SK-N-MC (cell line): ENCODE data around the gene NBPF11.
"Not testable (repeated sequence)": the region's sequence is repeated elsewhere in the genome, so short reads cannot be mapped to it uniquely, and the experiment has no call there.

Experiments used
- EZH2 ChIP-seq: fragments of 200-600 bp; sonication (generic); IDR thresholded peaks from one replicate; pipeline ENCODE4 v1.6.1; 2017; ENCODE audit warnings: antibody characterized with exemption
- FOXP2 ChIP-seq: optimal IDR thresholded peaks from 2 replicates; pipeline ENCODE3; 2011; ENCODE audit warnings: mild to moderate bottlenecking, moderate library complexity; ENCODE audit not compliant: insufficient read depth; ENCODE audit errors: extremely low read length, control extremely low read depth
- POLR2AphosphoS5 ChIP-seq: IDR thresholded peaks from 2 replicates; pipeline ENCODE4 v1.6.1; 2012; ENCODE audit warnings: mild to moderate bottlenecking, low read depth, low read length, borderline replicate concordance

DNA sequence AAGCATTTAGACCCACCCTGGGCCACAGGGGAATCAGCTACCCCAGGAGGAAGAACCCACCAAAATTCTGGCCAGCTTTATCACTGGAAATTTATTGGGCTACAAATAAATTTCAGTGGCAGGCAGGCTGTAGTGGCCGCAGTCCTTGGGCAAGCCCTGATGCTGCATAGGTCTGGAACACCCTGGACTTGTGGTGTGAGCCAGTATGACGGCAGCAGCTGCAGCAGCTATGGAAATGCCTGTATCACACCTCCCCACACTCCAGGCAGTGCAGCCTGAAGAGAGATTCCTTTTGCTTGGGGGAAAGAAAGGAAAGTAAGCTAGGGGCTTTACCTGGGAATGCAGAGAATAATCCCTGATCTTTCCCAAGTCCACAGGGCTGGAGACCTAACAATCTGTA is 56.3 kb downstream of the NBPF11 start:
- not testable (repeated sequence) for TF ChIP-seq EZH2, POLR2AphosphoS5, FOXP2
